HG03457 (cell line): ENCODE data around the gene F7.
"Not testable (repeated sequence)": the region's sequence is repeated elsewhere in the genome, so short reads cannot be mapped to it uniquely, and the experiment has no call there.

ENCODE experiments used
- ATAC-seq: cut with Tn5 transposase; IDR thresholded peaks from one replicate; pipeline ENCODE4 v1.9.1; 2021; ENCODE audit warnings: moderate number of reproducible peaks; ENCODE audit not compliant: unreplicated experiment

F7 gene

DNA sequence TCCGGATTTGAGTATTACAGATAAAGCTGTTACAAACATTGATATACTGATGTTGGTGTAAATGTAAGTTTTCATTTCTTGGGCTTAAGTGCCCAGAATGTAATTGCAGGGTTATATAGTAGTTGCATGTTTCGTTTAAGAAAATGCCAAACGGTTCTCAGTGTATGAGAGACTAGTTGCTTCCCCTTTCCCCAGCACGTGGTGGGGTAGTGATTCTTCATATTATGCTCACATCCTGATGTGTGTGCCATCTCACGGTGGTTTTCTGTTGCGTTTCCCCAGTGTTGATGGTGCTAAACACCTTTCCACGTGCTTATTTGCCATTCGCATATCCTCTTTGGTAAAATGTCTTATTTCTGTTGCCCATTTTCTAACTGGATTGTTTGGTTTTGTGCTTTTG lies 34.7 kb upstream of the F7 start:
- ATAC-seq = no peak

DNA sequence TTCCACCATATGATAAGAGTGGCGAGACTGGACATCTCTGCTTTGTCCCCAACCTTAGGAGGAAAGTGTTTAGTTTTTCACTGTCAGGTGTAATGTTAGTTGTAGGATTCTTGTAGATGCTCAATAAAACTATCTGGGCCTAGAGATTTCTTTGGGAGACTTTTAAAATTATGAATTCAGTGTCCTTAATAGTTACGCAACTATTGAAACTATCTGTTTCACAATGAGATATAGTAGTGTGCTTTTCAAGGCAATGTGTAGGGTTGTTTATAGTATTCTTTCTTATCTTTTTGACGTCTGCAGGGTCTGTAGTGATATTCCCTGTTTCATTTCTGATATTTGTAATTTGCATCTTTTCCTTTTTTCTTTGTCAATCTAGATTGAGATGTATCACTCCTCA lies 33.2 kb upstream of the F7 start:
- ATAC-seq = no peak

DNA sequence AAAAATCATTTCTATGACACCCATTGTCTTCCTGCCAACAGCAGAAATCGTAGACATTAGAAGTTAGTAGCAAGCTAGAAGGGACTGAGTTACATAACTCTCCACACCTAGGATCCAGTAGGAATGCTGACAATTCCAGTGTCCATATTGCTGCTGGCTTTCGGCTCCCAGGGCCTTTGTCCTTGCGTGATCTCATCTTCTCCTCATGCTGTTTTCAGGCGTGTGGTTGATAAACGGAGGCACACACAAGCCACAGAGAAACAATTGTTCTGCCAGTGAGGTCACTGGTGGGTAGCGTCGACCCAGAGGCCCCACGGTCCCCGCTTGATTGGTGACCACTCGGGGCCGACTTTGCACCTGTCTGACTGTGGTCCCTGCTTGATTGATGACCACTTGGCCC lies 31.6 kb upstream of the F7 start:
- ATAC-seq = no peak

DNA sequence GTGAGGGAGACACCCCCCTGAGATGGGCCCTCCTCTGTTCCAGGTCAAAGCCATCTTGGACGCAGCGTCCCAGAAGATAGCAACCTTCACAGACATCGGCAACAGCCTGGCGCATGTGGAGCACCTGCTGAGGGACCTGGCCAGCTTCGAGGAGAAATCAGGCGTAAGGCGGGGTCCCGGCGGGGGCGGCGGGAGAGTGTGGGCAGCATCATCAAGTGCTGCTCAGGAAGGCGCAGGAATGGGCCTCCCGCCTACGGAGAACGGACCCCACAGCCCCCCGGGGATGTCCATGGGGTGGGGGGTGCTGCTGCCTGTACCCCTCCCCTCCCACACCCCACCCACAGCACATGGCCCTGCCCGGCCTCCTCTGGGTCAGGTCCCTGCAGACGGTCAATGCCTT lies 31.2 kb upstream of the F7 start:
- ATAC-seq = no peak

DNA sequence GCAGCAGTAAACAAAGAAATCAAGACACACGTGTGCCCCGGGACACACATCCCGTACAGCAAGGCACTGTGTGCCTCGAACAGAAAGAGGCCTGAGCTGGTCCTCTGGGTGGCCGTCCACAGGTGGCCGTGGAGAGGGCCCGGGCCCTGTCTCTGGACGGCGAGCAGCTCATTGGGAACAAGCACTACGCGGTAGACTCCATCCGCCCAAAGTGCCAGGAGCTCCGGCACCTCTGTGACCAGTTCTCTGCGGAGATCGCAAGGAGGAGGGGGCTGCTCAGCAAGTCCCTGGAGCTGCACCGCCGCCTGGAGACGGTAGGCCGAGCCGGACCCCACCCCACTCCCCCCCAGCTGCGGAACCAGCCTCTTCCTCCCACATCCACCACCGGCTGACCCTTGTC lies 30.7 kb upstream of the F7 start:
- ATAC-seq = no peak

DNA sequence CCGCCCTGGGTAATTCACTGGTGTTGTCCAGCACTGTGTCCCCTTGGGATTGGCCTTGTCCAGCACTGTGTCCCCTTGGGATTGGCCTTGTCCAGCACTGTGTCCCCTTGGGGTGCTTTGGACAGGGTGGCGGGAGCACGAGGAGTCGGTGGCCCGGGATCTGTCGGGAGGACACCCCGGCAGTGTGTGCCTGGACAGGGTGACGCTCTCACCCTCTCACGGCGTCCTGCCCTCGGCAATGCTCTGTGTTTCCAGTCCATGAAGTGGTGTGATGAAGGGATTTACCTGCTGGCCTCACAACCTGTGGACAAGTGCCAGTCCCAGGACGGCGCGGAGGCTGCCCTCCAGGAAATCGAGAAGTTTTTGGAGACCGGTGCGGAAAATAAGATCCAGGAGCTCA lies 29.9 kb upstream of the F7 start:
- ATAC-seq = no peak

DNA sequence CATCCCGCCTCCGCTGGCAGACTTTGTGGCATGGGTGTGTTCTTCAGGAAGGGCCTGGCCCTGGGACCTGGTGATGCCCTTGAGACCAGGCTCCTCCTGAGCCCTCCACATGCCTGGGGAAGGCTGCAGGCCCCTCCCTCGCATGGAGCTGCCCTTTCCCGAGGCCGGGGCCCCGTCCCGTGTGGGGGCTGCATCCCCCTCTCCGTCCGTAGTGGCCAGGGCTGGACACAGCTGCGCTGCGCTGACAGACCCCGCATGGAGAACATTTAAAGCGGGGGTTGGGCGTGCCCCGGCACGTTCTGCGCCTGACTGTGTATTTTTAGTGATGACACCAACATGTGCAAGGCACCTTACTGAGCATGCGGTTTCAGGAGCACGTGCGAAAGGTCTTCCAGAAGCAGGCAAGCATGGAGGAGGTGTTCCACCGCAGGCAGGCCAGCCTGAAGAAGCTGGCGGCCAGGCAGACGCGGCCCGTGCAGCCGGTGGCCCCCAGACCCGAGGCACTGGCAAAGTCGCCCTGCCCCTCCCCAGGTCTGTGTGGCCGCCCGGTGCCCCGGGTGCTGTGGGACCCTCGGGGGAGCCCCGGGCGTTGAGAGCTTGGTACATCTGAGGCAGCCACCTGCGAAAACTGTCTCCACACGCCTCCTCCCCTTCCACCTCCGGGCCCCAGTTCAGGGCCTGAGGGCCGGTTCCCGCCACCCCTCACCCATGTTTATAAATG lies 28.8 kb upstream of the F7 start:
- no peak for ATAC-seq

DNA sequence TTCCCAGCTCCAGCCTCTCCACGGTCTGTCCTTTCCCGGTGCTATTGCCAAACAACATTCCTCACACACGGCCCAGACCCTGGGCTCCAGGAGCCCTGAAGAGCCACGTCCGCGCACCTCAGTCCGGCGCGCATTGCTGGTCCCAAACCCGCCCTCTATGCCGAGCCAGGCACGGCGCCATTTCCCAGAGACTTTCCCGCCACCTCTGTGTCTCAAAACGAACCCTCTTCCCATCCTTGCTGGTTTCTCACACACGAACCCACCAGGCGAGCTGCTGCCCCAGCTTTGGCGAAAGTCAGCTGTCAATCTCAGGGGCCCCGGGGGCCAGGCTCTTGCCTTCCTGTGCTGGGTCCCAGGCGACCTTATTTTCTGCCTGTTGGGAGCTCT lies 28.0 kb upstream of the F7 start:
- no peak for ATAC-seq

DNA sequence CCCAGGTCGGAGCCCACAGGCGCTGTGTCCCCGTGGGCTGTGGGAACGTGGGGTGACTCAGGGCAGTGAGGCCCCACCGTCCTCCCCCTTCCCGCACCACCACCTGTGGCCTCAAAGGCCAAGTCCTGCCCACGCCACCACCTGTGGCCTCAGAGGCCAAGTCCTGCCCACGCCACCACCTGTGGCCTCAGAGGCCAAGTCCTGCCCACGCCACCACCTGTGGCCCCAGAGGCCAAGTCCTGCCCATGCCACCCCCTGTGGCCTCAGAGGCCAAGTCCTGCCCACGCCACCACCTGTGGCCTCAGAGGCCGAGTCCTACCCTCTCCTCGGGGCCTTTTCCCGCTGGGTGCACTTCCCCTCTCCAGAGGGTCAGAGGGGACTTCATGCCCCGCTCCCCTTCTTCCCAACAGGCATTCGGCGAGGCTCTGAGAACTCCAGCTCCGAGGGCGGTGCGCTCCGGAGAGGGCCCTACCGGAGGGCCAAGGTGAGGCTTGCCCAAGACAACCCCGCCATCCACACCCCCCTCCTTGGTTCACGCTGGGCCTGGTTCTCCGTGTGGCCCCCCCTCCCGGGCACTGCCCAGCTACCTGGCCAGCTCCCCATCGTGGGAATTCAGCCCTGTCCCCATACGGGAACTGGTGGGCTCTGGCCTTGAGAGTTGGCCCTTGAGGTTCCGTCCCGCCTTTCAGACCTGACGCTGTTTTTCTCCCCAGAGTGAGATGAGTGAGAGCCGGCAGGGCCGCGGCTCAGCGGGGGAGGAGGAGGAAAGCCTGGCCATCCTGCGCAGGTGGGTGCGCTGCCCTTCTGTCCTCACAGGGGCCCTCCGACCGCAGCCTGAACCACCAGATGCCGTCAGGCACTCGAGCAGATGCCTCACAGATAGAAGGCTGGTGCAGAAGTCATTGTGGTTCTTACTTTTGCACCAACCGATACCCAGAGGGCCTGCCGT lies 27.4 kb upstream of the F7 start:
- ATAC-seq = no peak

DNA sequence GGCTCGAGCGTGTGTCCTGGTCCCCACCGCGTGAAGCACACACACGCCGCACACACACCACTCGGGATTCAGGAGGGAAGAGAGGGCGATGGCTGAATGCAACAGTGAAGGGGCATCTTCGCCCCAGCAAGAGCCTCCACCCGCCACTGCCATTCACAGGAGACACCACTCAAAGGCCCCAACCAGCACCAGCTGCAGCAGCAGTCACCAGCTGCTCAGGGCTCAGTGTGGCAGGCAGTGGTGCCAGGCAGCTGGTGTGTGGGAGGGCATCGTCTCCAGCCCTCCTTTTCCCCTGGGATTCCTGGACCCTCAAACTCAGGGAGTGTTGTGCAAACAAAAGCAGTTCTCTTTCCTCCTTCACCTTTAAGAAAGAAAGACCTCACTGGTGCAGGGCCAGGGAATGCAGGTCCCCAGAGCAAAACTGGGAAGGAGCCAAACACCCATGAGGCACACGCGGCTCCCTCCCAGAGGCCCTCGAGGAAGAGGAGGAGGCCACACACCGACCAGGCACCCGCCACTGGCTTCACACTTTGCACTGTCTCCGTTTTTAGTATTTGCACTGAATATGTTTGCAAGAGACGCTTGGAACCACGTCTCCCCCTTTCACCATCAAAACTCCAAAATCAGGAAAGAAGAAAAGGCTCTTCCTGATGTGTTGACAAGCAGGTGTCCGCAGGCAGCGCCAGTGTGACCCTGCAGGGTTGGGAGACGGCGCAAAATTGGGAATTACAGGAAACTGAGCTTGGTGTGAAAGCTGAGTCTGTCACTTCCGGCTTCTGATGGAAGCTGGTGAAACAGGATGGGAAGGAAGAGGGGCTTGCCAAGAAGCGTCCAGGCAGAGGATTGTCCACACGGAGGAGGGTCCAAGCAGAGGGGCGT lies 26.4 kb upstream of the F7 start:
- no peak for ATAC-seq

DNA sequence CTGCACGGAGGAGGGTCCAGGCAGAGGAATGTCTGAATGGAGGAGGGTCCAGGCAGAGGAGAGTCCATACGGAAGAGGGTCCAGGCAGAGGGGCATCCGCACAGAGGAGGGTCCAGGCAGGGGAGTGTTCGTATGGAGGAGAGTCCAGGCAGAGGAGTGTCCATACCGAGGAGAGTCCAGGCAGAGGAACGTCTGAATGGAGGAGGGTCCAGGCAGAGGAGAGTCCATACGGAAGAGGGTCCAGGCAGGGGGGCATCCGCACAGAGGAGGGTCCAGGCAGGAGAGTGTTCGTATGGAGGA lies 25.9 kb upstream of the F7 start:
- ATAC-seq = not testable (repeated sequence)

DNA sequence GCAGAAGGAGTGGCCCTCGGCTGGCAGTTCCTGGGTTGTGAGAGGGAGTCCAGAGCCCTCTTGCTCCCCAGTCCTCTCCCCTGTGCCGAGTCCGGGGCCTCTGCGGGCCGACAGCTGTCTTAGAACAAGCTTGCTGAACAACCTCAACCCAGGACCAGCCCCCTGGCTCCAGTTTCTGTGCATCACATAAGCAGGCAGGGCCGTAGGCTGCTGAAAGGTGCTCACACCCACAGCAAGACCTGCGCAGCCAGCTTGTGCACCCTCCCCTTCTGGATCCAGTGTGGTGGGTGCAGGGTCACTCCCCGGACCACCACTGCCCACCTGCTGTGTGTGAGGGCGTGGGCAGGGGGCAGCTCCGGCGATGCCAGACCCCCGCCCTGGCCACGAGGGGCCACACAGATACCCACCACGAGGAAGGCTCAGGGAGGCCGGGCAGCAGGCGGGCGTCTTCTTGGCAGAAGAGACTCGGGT lies 25.2 kb upstream of the F7 start:
- no peak for ATAC-seq

DNA sequence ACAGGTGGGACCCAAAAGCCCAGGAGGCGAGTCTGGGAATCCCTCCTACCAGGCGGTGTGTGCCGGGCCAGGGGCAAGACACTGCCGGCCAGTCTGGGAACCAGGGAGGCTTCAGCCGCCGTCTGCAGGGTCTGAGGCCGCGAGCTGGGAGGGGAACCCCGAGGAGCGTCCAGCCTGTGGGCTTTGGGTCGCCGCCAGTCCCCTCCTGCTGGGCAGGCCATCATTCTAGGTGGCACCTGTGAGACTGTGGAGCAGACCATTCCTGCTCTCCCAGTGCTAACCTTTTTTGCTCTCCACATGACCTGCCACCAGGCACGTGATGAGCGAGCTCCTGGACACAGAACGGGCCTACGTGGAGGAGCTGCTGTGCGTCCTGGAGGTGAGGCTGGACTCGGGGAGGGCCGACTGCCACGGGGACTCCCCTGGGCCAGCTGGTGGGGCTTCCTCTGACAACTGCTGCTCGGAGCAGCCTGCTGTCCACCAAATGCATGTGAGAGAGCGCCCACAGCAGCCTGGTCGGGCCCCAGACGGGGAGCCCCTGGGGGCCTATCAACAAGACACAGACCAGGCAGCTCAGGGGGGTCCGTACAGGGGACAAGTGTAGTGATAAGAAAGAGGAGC lies 24.6 kb upstream of the F7 start:
- ATAC-seq = no peak

DNA sequence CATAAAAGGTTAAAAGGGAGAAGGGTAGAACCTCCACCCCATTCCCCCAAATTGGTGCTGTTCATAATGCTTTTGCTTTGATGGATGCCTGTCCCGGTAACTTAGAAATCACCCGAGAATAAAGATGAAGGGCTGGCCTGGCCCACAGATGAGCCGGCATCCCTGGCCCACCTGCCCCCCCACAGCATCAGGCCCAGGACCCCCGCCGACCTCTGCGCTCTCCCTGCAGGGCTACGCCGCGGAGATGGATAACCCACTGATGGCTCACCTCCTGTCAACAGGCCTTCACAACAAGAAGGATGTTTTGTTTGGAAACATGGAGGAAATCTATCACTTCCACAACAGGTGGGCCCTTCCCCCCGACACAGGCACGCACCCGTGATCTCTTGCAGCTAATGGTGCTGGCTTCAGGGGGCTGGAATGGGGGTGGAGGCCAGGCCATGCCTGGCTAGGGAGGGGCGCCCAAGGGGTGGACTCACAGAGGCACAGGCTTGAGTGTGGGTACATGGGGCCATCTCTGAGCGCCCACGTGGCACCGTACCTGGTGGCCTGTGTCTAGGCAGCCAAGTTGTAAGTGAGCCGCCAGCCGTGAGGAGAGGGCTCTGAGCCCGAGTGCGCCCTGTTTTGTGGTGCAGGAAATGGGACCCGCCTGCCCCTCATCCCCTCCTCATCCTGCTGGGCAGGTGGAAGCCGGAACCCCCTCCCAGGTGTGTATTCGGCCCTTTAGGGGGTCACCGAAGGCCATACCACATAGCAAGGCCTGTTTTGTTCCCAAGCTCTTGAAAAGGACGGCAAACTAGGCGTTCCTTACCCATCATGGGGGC lies 23.2 kb upstream of the F7 start:
- ATAC-seq = no peak

DNA sequence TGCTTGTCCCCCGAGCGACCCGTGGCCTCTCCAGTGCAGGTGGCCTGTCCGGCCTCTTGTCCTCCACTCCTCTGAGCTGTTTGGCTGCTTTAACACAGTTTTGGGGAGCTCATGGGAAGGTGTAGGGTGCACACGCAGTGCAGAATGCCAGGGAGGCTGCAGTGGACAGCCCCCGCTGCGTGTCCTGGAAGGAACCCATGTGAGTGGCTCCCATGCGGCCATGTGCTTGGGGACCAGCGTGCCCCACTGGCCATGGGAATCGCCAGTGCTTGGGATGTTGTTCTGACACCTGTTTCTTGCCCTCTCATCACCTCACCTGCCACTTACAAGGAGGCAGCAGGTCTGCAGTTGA lies 22.6 kb upstream of the F7 start:
- no peak for ATAC-seq

DNA sequence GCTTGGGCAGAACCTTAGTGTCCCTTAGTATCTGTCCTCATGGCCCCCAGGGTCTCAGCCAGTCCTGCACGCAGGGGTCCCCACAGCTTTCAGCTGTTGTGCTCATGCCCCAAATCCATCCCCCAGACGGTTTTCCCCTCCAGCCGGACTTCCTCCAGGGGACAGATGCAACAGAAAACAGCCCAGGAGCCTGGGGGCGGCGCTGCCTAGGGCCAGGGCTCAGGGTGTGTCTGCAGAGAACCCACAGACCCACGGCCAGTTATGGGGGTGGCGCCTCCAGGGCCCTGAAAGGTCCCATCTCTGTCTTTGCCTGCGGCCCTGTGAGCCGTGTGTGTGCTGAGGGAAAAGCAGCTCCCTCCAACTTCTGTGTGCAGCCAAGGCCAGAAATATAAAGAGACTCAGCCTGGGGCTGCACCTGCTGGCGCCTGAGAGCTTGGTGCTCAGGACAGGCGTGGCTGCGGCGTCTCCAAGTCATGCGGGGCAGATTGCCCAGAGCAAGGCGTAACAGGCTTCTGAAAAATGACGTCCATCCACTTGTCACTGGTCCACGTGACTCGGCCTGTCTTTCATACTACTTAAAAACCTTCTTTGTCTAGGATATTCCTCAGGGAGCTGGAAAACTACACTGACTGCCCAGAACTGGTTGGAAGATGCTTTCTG lies 22.1 kb upstream of the F7 start:
- no peak for ATAC-seq

DNA sequence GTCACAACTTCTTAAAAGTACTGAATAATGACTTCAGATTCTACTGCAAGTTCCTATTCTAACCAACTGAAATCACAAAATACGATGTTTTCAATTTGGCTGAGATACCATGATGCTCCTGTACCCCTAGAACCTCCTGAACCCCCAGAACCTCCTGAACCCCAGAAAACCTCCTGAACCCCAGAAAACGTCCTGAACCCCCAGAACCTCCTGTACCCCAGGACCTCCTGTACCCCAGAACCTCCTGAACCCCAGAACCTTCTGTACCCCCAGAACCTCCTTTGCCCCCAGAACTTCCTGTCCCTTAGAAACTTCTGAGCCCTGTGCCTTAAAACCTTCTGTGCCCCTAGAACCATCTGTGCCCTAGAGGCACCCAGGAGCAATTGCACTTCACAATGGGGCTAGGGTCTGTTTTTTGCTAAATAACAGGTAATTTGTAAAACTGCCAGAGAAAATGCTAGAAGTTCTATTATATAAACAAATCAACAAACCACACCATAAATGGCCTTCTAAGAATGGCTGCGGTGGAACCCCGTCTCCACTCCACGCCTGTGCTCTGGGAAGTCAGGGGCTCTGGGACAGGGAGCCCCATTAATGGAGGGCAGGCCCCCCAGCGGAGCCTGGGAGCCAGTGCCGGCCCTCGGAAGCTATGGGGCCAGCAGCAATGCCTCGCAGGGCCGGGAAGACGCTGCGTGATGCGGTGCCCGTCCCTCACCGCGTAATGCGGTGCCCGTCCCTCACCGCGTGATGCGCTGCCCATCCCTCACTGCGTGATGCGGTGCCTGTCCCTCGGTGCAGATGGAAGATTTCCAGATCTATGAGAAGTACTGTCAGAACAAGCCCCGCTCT lies 21.3 kb upstream of the F7 start:
- ATAC-seq = no peak

DNA sequence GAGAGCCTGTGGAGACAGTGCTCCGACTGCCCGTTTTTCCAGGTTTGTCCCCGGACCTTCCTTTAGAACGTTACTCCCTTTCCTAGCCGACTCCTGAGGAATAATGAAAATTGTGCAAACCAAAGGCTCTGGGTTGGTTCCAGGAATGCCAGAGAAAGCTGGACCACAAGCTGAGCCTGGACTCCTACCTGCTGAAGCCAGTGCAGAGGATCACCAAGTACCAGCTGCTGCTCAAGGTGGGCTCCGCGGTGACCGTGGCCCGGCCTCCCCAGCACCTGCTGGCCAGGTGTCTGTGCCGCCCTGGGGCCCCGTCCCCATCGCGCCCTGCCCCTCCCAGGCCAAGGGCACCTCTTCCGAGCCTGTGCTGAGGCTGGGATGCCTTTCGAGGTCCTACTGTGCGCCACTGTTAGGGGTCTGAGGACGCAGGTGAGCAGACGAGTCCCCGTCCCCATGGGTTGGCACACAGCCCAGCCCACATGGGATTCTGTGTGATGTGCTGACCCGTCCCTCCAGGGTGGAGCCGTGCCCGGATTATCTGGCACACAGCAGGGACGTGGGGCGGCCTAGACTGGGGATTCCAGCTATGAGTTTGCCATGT lies 20.5 kb upstream of the F7 start:
- ATAC-seq = no peak
